Measurements from ENCODE around the gene SERTAD4. TPM values are rescaled to one million over a fixed set of nuclear protein-coding genes. Genes with fewer than 3 reads are reported as not detected.
A peak's percentile ranks its signal among the peaks of the same experiment; 100 is the strongest.

Gene SERTAD4
- polyA plus RNA-seq, 3 donors = not detected

GRCh38 chr1:210231846-210232510 is 618 bp upstream of the SERTAD4 start:
- no peak for TF ChIP-seq CTCF (IDR thresholded peaks at IDR 0.05)
- intact Hi-C loops (cut with micrococcal nuclease) = no loop called here
- H3K79me2 ChIP-seq (ENCODE audit: insufficient read depth, low read length) = no peaks in the 10 kb centered on the region
- Mint-ChIP-seq H3K27me3 (ENCODE audit: low read depth in 3 of 3) (peaks cover 40 to 70% (median 47%) of the 10 kb centered on the region in 3 donors), H3K4me3 (peak overlapping the region in 1 of 2 donors; percentile 88), H3K27ac (no peak overlapping the region), H3K4me1 (peaks cover 3% of the 10 kb centered on the region), H3K36me3 (peaks cover 0 to 1% of the 10 kb centered on the region in 2 donors), H3K9me3 (peaks cover 0 to 11% (median 3%) of the 10 kb centered on the region in 7 donors)
- no peak overlapping the region for H3K4me3 ChIP-seq (replicated peaks in 1 of 3; ENCODE audit: low read depth in 2 of 3, low read length in 3 of 3)
- WGBS (ENCODE audit: insufficient coverage) = 2% methylated on average over 7 of the region's 20 CpGs
- H2AFZ ChIP-seq (ENCODE audit: insufficient read depth, low read depth, low read length, poor library complexity, severe bottlenecking) = no peak overlapping the region
- no peak overlapping the region for H3K9ac ChIP-seq (ENCODE audit: insufficient read depth, low read length, poor library complexity, severe bottlenecking)
- peaks cover 0 to 9% of the 10 kb centered on the region in 2 donors for H3K9me3 ChIP-seq (replicated peaks in 1 of 2; ENCODE audit: control insufficient read depth in 1 of 2, insufficient read depth in 1 of 2, low read length in 2 of 2)
- no peak overlapping the region for H3K27ac ChIP-seq (ENCODE audit: low read depth in 1 of 2, low read length in 2 of 2)
- H3K27me3 ChIP-seq (ENCODE audit: control insufficient read depth in 2 of 2, insufficient read depth in 2 of 2, low read length in 2 of 2) = peaks cover 64 to 88% of the 10 kb centered on the region in 2 donors
- H3K4me2 ChIP-seq (replicated peaks; ENCODE audit: extremely low read depth, low read length, poor library complexity, severe bottlenecking) = no peak overlapping the region
- H4K20me1 ChIP-seq (ENCODE audit: insufficient read depth, low read length) = no peaks in the 10 kb centered on the region
- no peak for DNase-seq
- no peaks in the 10 kb centered on the region for H3K4me1 ChIP-seq (ENCODE audit: control insufficient read depth in 1 of 2, insufficient read depth in 2 of 2, low read length in 2 of 2)
- H3K36me3 ChIP-seq (replicated peaks in 1 of 2; ENCODE audit: control insufficient read depth in 1 of 2, insufficient read depth in 2 of 2, low read length in 2 of 2) = no peaks in the 10 kb centered on the region

GRCh38 chr1:210233216-210233494 is 559 bp downstream of the SERTAD4 start:
- DNase-seq = no peak
- peaks cover 64 to 86% of the 10 kb centered on the region in 2 donors for H3K27me3 ChIP-seq (ENCODE audit: control insufficient read depth in 2 of 2, insufficient read depth in 2 of 2, low read length in 2 of 2)
- H3K27me3 Mint-ChIP-seq (ENCODE audit: low read depth in 3 of 3) = peaks cover 49 to 80% (median 54%) of the 10 kb centered on the region in 3 donors

More at GRCh38 chr1:210233216-210233494, 559 bp downstream of the SERTAD4 start:
- Histone ChIP-seq H3K9me3 (replicated peaks in 1 of 2; ENCODE audit: control insufficient read depth in 1 of 2, insufficient read depth in 1 of 2, low read length in 2 of 2) (peaks cover 0 to 9% of the 10 kb centered on the region in 2 donors), H2AFZ (ENCODE audit: insufficient read depth, low read depth, low read length, poor library complexity, severe bottlenecking) (no peak overlapping the region), H3K9ac (ENCODE audit: insufficient read depth, low read length, poor library complexity, severe bottlenecking) (no peak overlapping the region), H4K20me1 (ENCODE audit: insufficient read depth, low read length) (no peaks in the 10 kb centered on the region), H3K4me3 (replicated peaks in 1 of 3; ENCODE audit: low read depth in 2 of 3, low read length in 3 of 3) (peak overlapping the region in 1 of 3 experiments; percentile 5), H3K79me2 (ENCODE audit: insufficient read depth, low read length) (no peaks in the 10 kb centered on the region), H3K36me3 (replicated peaks in 1 of 2; ENCODE audit: control insufficient read depth in 1 of 2, insufficient read depth in 2 of 2, low read length in 2 of 2) (no peaks in the 10 kb centered on the region), H3K4me2 (replicated peaks; ENCODE audit: extremely low read depth, low read length, poor library complexity, severe bottlenecking) (no peak overlapping the region), H3K27ac (ENCODE audit: low read depth in 1 of 2, low read length in 2 of 2) (no peak overlapping the region), H3K4me1 (ENCODE audit: control insufficient read depth in 1 of 2, insufficient read depth in 2 of 2, low read length in 2 of 2) (no peaks in the 10 kb centered on the region)
- intact Hi-C loops (cut with micrococcal nuclease) = no loop called here
- Mint-ChIP-seq H3K9me3 (peaks cover 0 to 11% (median 3%) of the 10 kb centered on the region in 7 donors), H3K4me1 (peaks cover 3% of the 10 kb centered on the region), H3K4me3 (peak overlapping the region in 1 of 2 donors; percentile 55), H3K36me3 (peaks cover 0 to 1% of the 10 kb centered on the region in 2 donors), H3K27ac (no peak overlapping the region)
- no peak for TF ChIP-seq CTCF (IDR thresholded peaks at IDR 0.05)
- 0% methylated on average over 17 of the region's 26 CpGs for WGBS (ENCODE audit: insufficient coverage)

Measured in CD14-positive monocyte (primary cell).